ENCODE results near the gene ABCC6. TPM values are rescaled to one million over a fixed set of nuclear protein-coding genes. Genes with fewer than 3 reads are reported as not detected.

ABCC6 gene
- total and polyA plus RNA-seq, 2 of the 13 experiments (the other 11 are each of a cell fraction or from before 2014, with no cell fraction given), result 82.4 to 105 TPM

- H3K4me2 ChIP-seq (ENCODE audit: low read depth, low read length), result no peak overlapping the region
- no peaks in the 10 kb centered on the region for H3K4me1 ChIP-seq (ENCODE audit: insufficient read depth, low read length)
- no peak overlapping the region for H3K4me3 ChIP-seq (replicated peaks in 1 of 3; ENCODE audit: insufficient read depth in 1 of 3, low read depth in 2 of 3, low read length in 3 of 3)
- H4K20me1 ChIP-seq (ENCODE audit: insufficient read depth, low read length), result peaks cover 4% of the 10 kb centered on the region; the same call in 1 of the 2 replicates
- ATAC-seq (no peak), FAIRE-seq (no peak), DNase-seq (ENCODE audit: low spot score) (no peak)
- no peak overlapping the region for H3K9ac ChIP-seq (ENCODE audit: insufficient read depth, low read depth, low read length)
- in situ Hi-C loops (cut with HindIII; ENCODE audit: extremely low pct_ligation_motif_present, low pct_unique_long_range_greater_than_20kb) (no loop called here), intact Hi-C loops (cut with micrococcal nuclease; ENCODE audit: unreplicated experiment) (no loop called here)
- H3K9me3 ChIP-seq (ENCODE audit: low read length), result no peaks in the 10 kb centered on the region
- no peak overlapping the region for H2AFZ ChIP-seq (ENCODE audit: low read length)
- POLR2A ChIA-PET, result no interaction called here
- WGBS (ENCODE audit: low lambda C conversion rate), result 97% methylated on average over 14 of the region's 14 CpGs
- peaks cover 71 to 88% of the 10 kb centered on the region in 2 experiments for H3K36me3 ChIP-seq (replicated peaks in 1 of 2; ENCODE audit: control insufficient read depth in 1 of 2, insufficient read depth in 2 of 2, low read length in 2 of 2)
- CTCF ChIA-PET (ENCODE audit: low intra/inter-chr PET ratio, low total read pairs), result no interaction called here
- H3K27ac ChIP-seq (ENCODE audit: extremely low read length, insufficient read depth, low read length), result no peak overlapping the region
- BruUV-seq (replicated peaks), result no TSS peak
- no peaks in the 10 kb centered on the region for H3K79me2 ChIP-seq (ENCODE audit: insufficient read depth, low read length)
- H3K27me3 ChIP-seq (ENCODE audit: control insufficient read depth in 1 of 2, insufficient read depth in 2 of 2, low read length in 2 of 2), result no peaks in the 10 kb centered on the region
- TF ChIP-seq EED (CRISPR knock-in tag; IDR thresholded peaks at IDR 0.05) (peak; percentile 46; the same call in 1 of the 2 replicates), ZBTB14 (CRISPR knock-in tag; IDR thresholded peaks at IDR 0.05) (no peak), ZNF331 (CRISPR knock-in tag; IDR thresholded peaks at IDR 0.05) (no peak), MLLT10 (CRISPR knock-in tag; IDR thresholded peaks at IDR 0.05) (no peak), PHF20 (CRISPR knock-in tag; IDR thresholded peaks at IDR 0.05) (no peak), ZBTB1 (CRISPR knock-in tag; IDR thresholded peaks at IDR 0.05; ENCODE audit: borderline replicate concordance) (no peak), ELF4 (CRISPR knock-in tag; IDR thresholded peaks at IDR 0.05; ENCODE audit: borderline replicate concordance) (no peak), ZNF263 (CRISPR knock-in tag; IDR thresholded peaks at IDR 0.05) (no peak), ZFP41 (CRISPR knock-in tag; IDR thresholded peaks at IDR 0.05; ENCODE audit: borderline replicate concordance) (no peak), ZNF530 (CRISPR knock-in tag; IDR thresholded peaks at IDR 0.05; ENCODE audit: low read depth) (no peak), JUNB (CRISPR knock-in tag; IDR thresholded peaks at IDR 0.05; ENCODE audit: borderline replicate concordance) (no peak), ZBTB3 (CRISPR knock-in tag; IDR thresholded peaks at IDR 0.05; ENCODE audit: borderline replicate concordance, low read depth) (no peak), XBP1 (CRISPR knock-in tag; IDR thresholded peaks at IDR 0.05) (no peak), ZNF816 (CRISPR knock-in tag; IDR thresholded peaks at IDR 0.05; ENCODE audit: borderline replicate concordance) (no peak), TBX2 (CRISPR knock-in tag; IDR thresholded peaks at IDR 0.05; ENCODE audit: borderline replicate concordance) (peak; percentile 23; the same call in 1 of the 2 replicates), ZNF251 (CRISPR knock-in tag; IDR thresholded peaks at IDR 0.05) (no peak), MAZ (IDR thresholded peaks at IDR 0.05; ENCODE audit: borderline replicate concordance, low read depth, low read length) (no peak), MAZ (CRISPR knock-in tag; IDR thresholded peaks at IDR 0.05; ENCODE audit: low read depth) (0 out of 2 replicates have a peak, but pooled peaks have one; percentile 28), ZMAT3 (CRISPR knock-in tag; conservative IDR thresholded peaks at IDR 0.05) (no peak), ZNF180 (CRISPR knock-in tag; IDR thresholded peaks at IDR 0.05; ENCODE audit: borderline replicate concordance, low read depth) (no peak), ESRRA (CRISPR knock-in tag; IDR thresholded peaks at IDR 0.05; ENCODE audit: low read depth) (no peak)
- TF ChIP-seq, protein P1, sequence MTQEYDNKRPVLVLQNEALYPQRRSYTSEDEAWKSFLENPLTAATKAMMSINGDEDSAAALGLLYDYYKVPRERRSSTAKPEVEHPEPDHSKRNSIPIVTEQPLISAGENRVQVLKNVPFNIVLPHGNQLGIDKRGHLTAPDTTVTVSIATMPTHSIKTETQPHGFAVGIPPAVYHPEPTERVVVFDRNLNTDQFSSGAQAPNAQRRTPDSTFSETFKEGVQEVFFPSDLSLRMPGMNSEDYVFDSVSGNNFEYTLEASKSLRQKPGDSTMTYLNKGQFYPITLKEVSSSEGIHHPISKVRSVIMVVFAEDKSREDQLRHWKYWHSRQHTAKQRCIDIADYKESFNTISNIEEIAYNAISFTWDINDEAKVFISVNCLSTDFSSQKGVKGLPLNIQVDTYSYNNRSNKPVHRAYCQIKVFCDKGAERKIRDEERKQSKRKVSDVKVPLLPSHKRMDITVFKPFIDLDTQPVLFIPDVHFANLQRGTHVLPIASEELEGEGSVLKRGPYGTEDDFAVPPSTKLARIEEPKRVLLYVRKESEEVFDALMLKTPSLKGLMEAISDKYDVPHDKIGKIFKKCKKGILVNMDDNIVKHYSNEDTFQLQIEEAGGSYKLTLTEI (CRISPR knock-in tag; conservative IDR thresholded peaks at IDR 0.05), result no peak
Observed at GRCh38 chr16:16168431-16168830, 54.9 kb downstream of the ABCC6 start.

All from HepG2 (cell line).